ENCODE results near the gene LYRM1. TPM values are rescaled to one million over a fixed set of nuclear protein-coding genes. Genes with fewer than 3 reads are reported as not detected.

The LYRM1 gene
- polyA plus RNA-seq, 4 donors = 18.1 to 96.5 (median 45.3) TPM

DNA sequence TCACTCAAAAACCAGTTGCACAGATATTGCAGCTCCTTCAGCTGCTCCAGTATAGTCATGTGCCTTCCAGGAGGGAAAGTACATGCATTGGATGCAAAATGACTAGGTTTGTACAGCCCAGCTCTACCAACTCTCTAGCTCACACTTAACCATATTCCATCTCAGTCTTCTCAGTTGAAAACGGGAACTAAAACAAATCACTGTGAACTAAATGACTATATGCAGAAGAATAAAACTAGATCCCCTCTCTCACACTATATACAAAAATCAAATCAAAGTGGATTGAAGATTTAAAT lies 25.3 kb upstream of the LYRM1 start:
- H3K4me1 ChIP-seq (ENCODE audit: control insufficient read depth in 3 of 3, insufficient read depth in 2 of 3, low read depth in 1 of 3, low read length in 2 of 3) = peaks cover 1 to 58% (median 20%) of the 10 kb centered on the region in 3 donors
- H3K27me3 ChIP-seq (ENCODE audit: control insufficient read depth in 3 of 3, insufficient read depth in 3 of 3, low read length in 3 of 3) = no peaks in the 10 kb centered on the region

DNA sequence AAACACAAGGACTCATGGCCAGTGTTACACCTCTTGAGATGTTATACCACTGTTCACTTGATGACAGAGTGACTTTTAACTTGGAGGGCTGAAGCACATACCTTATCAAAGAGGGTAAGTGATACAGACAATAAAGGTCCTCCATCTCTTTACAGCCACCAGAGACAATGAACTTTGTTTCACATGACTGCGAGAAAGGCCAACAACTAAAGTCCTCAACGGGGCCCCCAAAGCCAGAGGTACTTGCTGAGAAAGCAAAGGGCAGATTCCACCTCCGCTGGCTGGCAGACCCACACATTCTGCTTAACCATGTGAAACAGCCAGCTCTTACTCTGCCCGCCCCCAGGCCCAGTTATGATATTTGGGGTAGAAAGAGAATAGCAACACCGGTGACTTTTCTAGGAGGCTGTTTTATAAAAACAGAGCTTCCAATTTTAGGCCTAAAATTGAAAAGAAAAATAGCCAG lies 21.9 kb upstream of the LYRM1 start:
- Histone ChIP-seq H3K4me3 (ENCODE audit: low read depth in 1 of 3, low read length in 3 of 3) (no peak overlapping the region), H3K4me1 (ENCODE audit: control insufficient read depth in 3 of 3, insufficient read depth in 2 of 3, low read depth in 1 of 3, low read length in 2 of 3) (peaks cover 1 to 68% (median 18%) of the 10 kb centered on the region in 3 donors), H3K9me3 (ENCODE audit: control insufficient read depth in 2 of 2, insufficient read depth in 1 of 2, low read depth in 1 of 2, low read length in 1 of 2) (no peaks in the 10 kb centered on the region), H3K27me3 (ENCODE audit: control insufficient read depth in 3 of 3, insufficient read depth in 3 of 3, low read length in 3 of 3) (no peaks in the 10 kb centered on the region), H3K27ac (ENCODE audit: low read depth in 1 of 3, low read length in 2 of 3) (peak overlapping the region in 2 of 3 donors; percentile 12 to 82), H3K36me3 (ENCODE audit: control insufficient read depth in 3 of 3, insufficient read depth in 2 of 3, low read depth in 1 of 3, low read length in 3 of 3) (peaks cover 0 to 3% (median 0%) of the 10 kb centered on the region in 3 donors)
- WGBS, 3 donors = 32 to 55% (median 33%) methylated on average over 5 of the region's 5 CpGs
- peak in 1 of 2 donors; percentile 89 for DNase-seq
- FAIRE-seq = no peak

More for the DNA sequence above, 25.3 kb upstream of the LYRM1 start:
- Histone ChIP-seq H3K36me3 (ENCODE audit: control insufficient read depth in 3 of 3, insufficient read depth in 2 of 3, low read depth in 1 of 3, low read length in 3 of 3) (peaks cover 0 to 5% (median 0%) of the 10 kb centered on the region in 3 donors), H3K9me3 (ENCODE audit: control insufficient read depth in 2 of 2, insufficient read depth in 1 of 2, low read depth in 1 of 2, low read length in 1 of 2) (no peaks in the 10 kb centered on the region), H3K4me3 (ENCODE audit: low read depth in 1 of 3, low read length in 3 of 3) (no peak overlapping the region), H3K27ac (ENCODE audit: low read depth in 1 of 3, low read length in 2 of 3) (no peak overlapping the region)
- no peak for FAIRE-seq
- 69 to 81% (median 78%) methylated on average over 1 of the region's 1 CpG for WGBS, 3 donors
- DNase-seq = no peak

DNA sequence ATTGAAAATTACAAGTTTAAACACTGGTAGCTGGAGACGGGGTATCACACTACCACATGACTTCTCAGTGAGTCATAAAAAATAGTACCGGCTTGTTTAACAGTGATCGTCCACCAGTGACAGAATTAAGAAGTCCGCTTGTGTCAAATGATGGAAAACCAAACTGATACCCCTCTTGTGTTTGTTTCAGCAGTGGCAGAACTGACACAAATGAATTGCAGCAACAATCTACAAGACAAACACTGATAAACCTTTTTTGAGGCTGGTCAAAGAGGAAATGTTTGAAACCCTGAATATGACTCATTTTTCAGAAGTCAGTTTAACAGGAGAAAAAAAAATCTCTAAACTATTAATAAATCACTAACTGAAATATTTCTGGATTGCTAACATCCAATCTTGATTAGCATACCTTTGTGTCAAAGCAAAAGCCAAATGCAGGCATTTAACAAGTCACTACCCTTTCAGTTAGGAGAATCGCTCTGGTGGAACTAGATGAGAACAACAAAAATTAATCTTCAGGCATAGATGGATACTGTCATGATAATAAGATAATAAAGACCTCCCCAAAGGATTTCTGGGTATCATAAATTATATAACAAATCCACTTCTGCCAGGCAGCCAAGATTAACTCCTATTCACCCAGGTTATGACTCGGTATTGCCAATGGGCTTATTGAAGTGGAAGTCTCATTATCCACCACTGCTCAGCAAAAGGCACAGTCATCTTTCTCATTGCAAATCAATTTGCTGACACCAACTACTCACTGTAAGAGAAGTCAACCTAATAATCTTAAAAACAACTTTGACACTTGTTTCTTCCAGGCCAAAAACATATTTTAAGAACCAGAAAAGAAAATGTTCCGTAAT lies 21.2 kb upstream of the LYRM1 start:
- FAIRE-seq (no peak), DNase-seq (peak in 1 of 2 donors; percentile 68)
- Histone ChIP-seq H3K27ac (ENCODE audit: low read depth in 1 of 3, low read length in 2 of 3) (peak overlapping the region in 1 of 3 donors; percentile 82), H3K27me3 (ENCODE audit: control insufficient read depth in 3 of 3, insufficient read depth in 3 of 3, low read length in 3 of 3) (no peaks in the 10 kb centered on the region), H3K4me3 (ENCODE audit: low read depth in 1 of 3, low read length in 3 of 3) (no peak overlapping the region), H3K36me3 (ENCODE audit: control insufficient read depth in 3 of 3, insufficient read depth in 2 of 3, low read depth in 1 of 3, low read length in 3 of 3) (peaks cover 0 to 3% (median 0%) of the 10 kb centered on the region in 3 donors), H3K4me1 (ENCODE audit: control insufficient read depth in 3 of 3, insufficient read depth in 2 of 3, low read depth in 1 of 3, low read length in 2 of 3) (peaks cover 1 to 68% (median 12%) of the 10 kb centered on the region in 3 donors), H3K9me3 (ENCODE audit: control insufficient read depth in 2 of 2, insufficient read depth in 1 of 2, low read depth in 1 of 2, low read length in 1 of 2) (no peaks in the 10 kb centered on the region)
- WGBS, 3 donors = 44 to 48% (median 45%) methylated on average over 7 of the region's 7 CpGs

DNA sequence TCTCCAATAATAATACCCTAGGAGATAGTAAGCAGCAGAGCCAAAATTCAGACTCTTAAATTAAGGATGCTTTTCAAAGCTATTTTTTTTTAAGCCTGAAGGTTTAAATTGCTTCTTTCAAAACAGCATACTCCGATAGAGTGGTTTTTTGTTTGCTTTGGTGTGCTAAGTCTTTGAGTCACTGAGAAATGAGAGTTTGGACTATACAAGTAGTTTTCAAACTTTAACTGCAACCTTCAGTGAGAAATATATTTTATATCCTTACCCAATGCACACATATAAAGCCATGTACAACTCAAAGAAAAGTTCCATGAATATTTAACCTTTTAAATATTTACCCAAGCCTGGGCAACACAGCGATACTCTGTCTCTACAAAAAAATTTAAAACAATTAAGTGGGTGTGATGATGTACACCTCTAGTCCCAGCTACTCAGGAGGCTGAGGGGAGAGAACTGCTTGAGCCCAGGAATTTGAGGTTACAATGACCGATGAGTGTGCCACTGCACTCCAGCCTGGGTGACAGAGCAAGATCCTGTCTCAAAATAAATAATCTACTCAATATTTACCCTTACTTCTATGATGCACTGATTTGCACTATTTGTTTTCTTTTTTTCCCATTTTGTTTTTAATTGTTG lies 19.6 kb upstream of the LYRM1 start:
- Histone ChIP-seq H3K27me3 (ENCODE audit: control insufficient read depth in 3 of 3, insufficient read depth in 3 of 3, low read length in 3 of 3) (no peaks in the 10 kb centered on the region), H3K36me3 (ENCODE audit: control insufficient read depth in 3 of 3, insufficient read depth in 2 of 3, low read depth in 1 of 3, low read length in 3 of 3) (peaks cover 0 to 3% (median 0%) of the 10 kb centered on the region in 3 donors), H3K4me3 (ENCODE audit: low read depth in 1 of 3, low read length in 3 of 3) (no peak overlapping the region), H3K4me1 (ENCODE audit: control insufficient read depth in 3 of 3, insufficient read depth in 2 of 3, low read depth in 1 of 3, low read length in 2 of 3) (peaks cover 1 to 75% (median 7%) of the 10 kb centered on the region in 3 donors), H3K27ac (ENCODE audit: low read depth in 1 of 3, low read length in 2 of 3) (peak overlapping the region in 1 of 3 donors; percentile 82), H3K9me3 (ENCODE audit: control insufficient read depth in 2 of 2, insufficient read depth in 1 of 2, low read depth in 1 of 2, low read length in 1 of 2) (no peaks in the 10 kb centered on the region)
- DNase-seq (no peak), FAIRE-seq (no peak)
- 76 to 78% (median 78%) methylated on average over 3 of the region's 3 CpGs for WGBS, 3 donors

DNA sequence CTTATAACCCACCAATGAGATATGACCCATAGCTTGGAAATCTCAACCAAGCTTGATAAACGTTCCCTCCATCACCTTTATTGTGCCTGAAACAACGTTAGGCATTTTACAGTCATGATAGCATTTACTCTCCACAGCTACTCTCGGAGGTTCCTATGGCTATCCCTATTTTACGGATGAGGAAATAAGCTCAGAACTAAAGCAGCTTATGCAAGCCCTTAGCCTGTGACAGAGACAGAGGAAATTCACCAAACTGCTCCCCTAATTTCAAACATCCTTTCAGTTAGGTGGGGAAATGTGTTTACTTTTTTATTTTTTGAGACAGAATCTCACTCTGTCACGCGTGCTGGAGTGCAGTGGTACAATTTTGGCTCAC lies 19.1 kb upstream of the LYRM1 start:
- Histone ChIP-seq H3K4me1 (ENCODE audit: control insufficient read depth in 3 of 3, insufficient read depth in 2 of 3, low read depth in 1 of 3, low read length in 2 of 3) (peaks cover 1 to 77% (median 7%) of the 10 kb centered on the region in 3 donors), H3K4me3 (ENCODE audit: low read depth in 1 of 3, low read length in 3 of 3) (no peak overlapping the region), H3K9me3 (ENCODE audit: control insufficient read depth in 2 of 2, insufficient read depth in 1 of 2, low read depth in 1 of 2, low read length in 1 of 2) (no peaks in the 10 kb centered on the region), H3K27me3 (ENCODE audit: control insufficient read depth in 3 of 3, insufficient read depth in 3 of 3, low read length in 3 of 3) (no peaks in the 10 kb centered on the region), H3K27ac (ENCODE audit: low read depth in 1 of 3, low read length in 2 of 3) (peak overlapping the region in 1 of 3 donors; percentile 82), H3K36me3 (ENCODE audit: control insufficient read depth in 3 of 3, insufficient read depth in 2 of 3, low read depth in 1 of 3, low read length in 3 of 3) (peaks cover 0 to 3% (median 0%) of the 10 kb centered on the region in 3 donors)
- FAIRE-seq (no peak), DNase-seq (no peak)
- 80 to 81% (median 80%) methylated on average over 6 of the region's 6 CpGs for WGBS, 3 donors

DNA sequence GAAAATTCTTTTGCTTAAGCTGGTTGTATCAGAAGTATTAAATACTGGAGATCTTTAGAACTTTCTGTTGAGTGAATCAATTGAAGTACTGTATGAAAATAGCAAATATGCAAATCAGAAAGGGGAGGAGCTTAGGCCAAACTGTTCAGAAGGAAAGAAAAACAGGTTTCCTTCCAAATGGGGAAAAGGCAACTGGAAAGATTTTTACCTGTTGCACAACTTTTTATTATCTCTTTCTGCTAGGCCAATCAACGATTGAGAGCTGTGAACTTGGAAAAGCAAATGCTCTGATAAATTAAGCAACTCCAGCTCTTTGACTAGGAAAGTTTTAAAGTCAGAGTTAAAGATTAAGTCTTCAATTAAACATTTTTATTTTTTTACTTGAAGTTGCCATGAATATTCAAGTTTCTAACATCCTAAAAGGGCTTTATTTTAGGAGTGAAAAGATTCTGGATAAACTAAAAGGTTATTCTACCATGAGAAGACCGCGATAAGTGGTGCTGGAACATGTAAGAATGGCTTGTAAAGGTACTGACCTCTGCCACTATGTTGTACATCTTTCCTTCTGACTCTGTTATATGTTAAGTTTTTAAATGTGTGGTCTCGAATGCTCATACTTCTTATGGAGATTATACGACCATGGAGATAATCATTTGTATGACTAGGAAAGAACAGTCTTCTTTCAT lies 16.9 kb upstream of the LYRM1 start:
- DNase-seq (peak; percentile 41 to 67), FAIRE-seq (no peak)
- Histone ChIP-seq H3K4me1 (ENCODE audit: control insufficient read depth in 3 of 3, insufficient read depth in 2 of 3, low read depth in 1 of 3, low read length in 2 of 3) (peaks cover 5 to 78% (median 10%) of the 10 kb centered on the region in 3 donors), H3K27ac (ENCODE audit: low read depth in 1 of 3, low read length in 2 of 3) (peak overlapping the region in 1 of 3 donors; percentile 67), H3K27me3 (ENCODE audit: control insufficient read depth in 3 of 3, insufficient read depth in 3 of 3, low read length in 3 of 3) (no peaks in the 10 kb centered on the region), H3K4me3 (ENCODE audit: low read depth in 1 of 3, low read length in 3 of 3) (no peak overlapping the region), H3K36me3 (ENCODE audit: control insufficient read depth in 3 of 3, insufficient read depth in 2 of 3, low read depth in 1 of 3, low read length in 3 of 3) (peaks cover 0 to 5% (median 0%) of the 10 kb centered on the region in 3 donors), H3K9me3 (ENCODE audit: control insufficient read depth in 2 of 2, insufficient read depth in 1 of 2, low read depth in 1 of 2, low read length in 1 of 2) (no peaks in the 10 kb centered on the region)
- 51 to 69% (median 58%) methylated on average over 5 of the region's 5 CpGs for WGBS, 3 donors

DNA sequence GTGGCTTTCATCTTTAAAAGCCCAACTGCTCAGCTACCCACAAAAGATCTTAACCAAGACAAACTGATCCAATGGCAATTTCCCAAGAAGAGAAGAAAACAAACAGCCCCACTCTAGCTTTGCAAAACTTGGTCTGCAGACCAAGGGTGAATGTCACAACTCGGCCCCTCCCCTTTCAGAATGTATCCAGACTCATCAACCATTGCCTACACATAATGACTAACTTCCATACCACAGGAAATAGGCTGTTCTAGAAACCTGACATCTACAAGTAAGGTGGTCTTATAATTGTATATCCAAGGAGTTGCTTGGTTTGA lies 16.4 kb upstream of the LYRM1 start:
- H3K27ac ChIP-seq (ENCODE audit: low read depth in 1 of 3, low read length in 2 of 3) = peak overlapping the region in 1 of 3 donors; percentile 67

DNA sequence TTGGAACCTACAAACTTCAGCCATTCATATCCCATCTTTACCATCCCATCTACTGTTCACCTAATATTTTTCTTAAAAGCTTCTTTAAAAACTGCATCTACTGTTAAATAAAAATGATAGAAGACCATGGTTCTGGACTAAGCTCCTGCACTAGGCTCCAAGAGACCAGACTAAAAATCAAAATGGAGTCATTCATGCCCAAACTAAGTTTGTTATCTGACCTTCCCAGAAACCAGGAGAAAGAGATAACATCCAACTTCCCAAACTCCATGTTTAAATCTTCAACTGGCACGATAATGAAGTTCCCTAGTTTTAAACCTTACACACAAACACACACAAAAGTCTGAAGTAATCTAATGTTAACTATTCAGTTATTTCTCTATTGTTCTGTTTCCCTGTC lies 14.3 kb upstream of the LYRM1 start:
- H3K27me3 ChIP-seq (ENCODE audit: control insufficient read depth in 3 of 3, insufficient read depth in 3 of 3, low read length in 3 of 3) = no peaks in the 10 kb centered on the region
- H3K4me1 ChIP-seq (ENCODE audit: control insufficient read depth in 3 of 3, insufficient read depth in 2 of 3, low read depth in 1 of 3, low read length in 2 of 3) = peaks cover 2 to 62% (median 5%) of the 10 kb centered on the region in 3 donors
- DNase-seq (no peak), FAIRE-seq (no peak)
- no peak overlapping the region for H3K27ac ChIP-seq (ENCODE audit: low read depth in 1 of 3, low read length in 2 of 3)
- 9 to 90% (median 13%) methylated on average over 1 of the region's 1 CpG for WGBS, 3 donors
- H3K4me3 ChIP-seq (ENCODE audit: low read depth in 1 of 3, low read length in 3 of 3) = no peak overlapping the region
- H3K9me3 ChIP-seq (ENCODE audit: control insufficient read depth in 2 of 2, insufficient read depth in 1 of 2, low read depth in 1 of 2, low read length in 1 of 2) = no peaks in the 10 kb centered on the region
- H3K36me3 ChIP-seq (ENCODE audit: control insufficient read depth in 3 of 3, insufficient read depth in 2 of 3, low read depth in 1 of 3, low read length in 3 of 3) = peaks cover 0 to 17% (median 0%) of the 10 kb centered on the region in 3 donors

More for the DNA sequence above, 16.4 kb upstream of the LYRM1 start:
- no peaks in the 10 kb centered on the region for H3K9me3 ChIP-seq (ENCODE audit: control insufficient read depth in 2 of 2, insufficient read depth in 1 of 2, low read depth in 1 of 2, low read length in 1 of 2)
- peaks cover 5 to 74% (median 9%) of the 10 kb centered on the region in 3 donors for H3K4me1 ChIP-seq (ENCODE audit: control insufficient read depth in 3 of 3, insufficient read depth in 2 of 3, low read depth in 1 of 3, low read length in 2 of 3)
- H3K4me3 ChIP-seq (ENCODE audit: low read depth in 1 of 3, low read length in 3 of 3) = no peak overlapping the region
- H3K36me3 ChIP-seq (ENCODE audit: control insufficient read depth in 3 of 3, insufficient read depth in 2 of 3, low read depth in 1 of 3, low read length in 3 of 3) = peaks cover 0 to 7% (median 0%) of the 10 kb centered on the region in 3 donors
- WGBS, 3 donors = 48 to 62% (median 49%) methylated on average over 1 of the region's 1 CpG
- DNase-seq (peak in 1 of 2 donors; percentile 40), FAIRE-seq (no peak)
- H3K27me3 ChIP-seq (ENCODE audit: control insufficient read depth in 3 of 3, insufficient read depth in 3 of 3, low read length in 3 of 3) = no peaks in the 10 kb centered on the region
